Left lung (tissue), 10 donors: Measurements from ENCODE around the gene CFAP52. TPM values are rescaled to one million over a fixed set of nuclear protein-coding genes. Genes with fewer than 3 reads are reported as not detected.

Experiments
- ATAC-seq: fragments of 200-7000 bp; cut with Tn5 transposase; one replicate; pipeline ENCODE4 v1.9.1; 2020; ENCODE audit warnings: moderate library complexity
- DNase-seq, 4 donors: peaks; one replicate each; pipeline ENCODE4 v3.0.0-alpha.2; 2013 to 2020
- H3K27ac ChIP-seq, 2 donors: fragments of 200-600 bp; sonication (generic) in 1 of 2; one replicate each; pipeline versions ENCODE4 v1.5.0 to v1.8.0; 2020 to 2021
- H3K27me3 ChIP-seq, 2 donors: fragments of 200-600 bp; sonication (generic) in 1 of 2; one replicate each; pipeline versions ENCODE4 v1.5.0 to v1.8.0; 2020 to 2021
- H3K36me3 ChIP-seq, 2 donors: fragments of 200-600 bp; sonication (generic) in 1 of 2; one replicate each; pipeline versions ENCODE4 v1.5.0 to v1.8.0; 2020 to 2021
- H3K4me1 ChIP-seq, 2 donors: fragments of 200-600 bp; one replicate each; pipeline ENCODE4 v1.8.0; 2021
- H3K4me3 ChIP-seq, 2 donors: fragments of 200-600 bp; sonication (generic) in 1 of 2; one replicate each; pipeline versions ENCODE4 v1.5.0 to v1.8.0; 2020 to 2021; ENCODE audit warnings: mild to moderate bottlenecking in 1 of 2
- H3K9me3 ChIP-seq, 2 donors: fragments of 200-600 bp; sonication (generic) in 1 of 2; one replicate each; pipeline versions ENCODE4 v1.5.0 to v1.8.0; 2020 to 2021
- intact Hi-C, 2 donors: fragments of 100-400 bp; cut with DNase I; formaldehyde crosslinking; loops; one replicate each; pipeline versions ENCODE4 v1.11.2 to v1.14.2; 2022
- polyA plus RNA-seq, 6 donors: library from polyadenylated mRNA; unstranded; fragments of 120-200 nt; gene quantifications; one replicate each; pipeline ENCODE4 v1.2.1, GENCODE V29; 2013; ENCODE audit not compliant: insufficient read length in 6 of 6
- total RNA-seq, 2 donors: library from RNA; stranded (reverse); fragmentation: NEBNext Ultra II Directional; extraction: Animal tissue kit (Norgen Biotek cat#: 25700); gene quantifications; one replicate each; pipeline ENCODE4 v1.2.1, GENCODE V29; 2021
- TF ChIP-seq, protein P1 (sequence below), 2 donors: fragments of 200-600 bp; sonication (generic) in 1 of 2; IDR thresholded peaks; one replicate each; pipeline versions ENCODE4 v1.5.0 to v1.8.0; 2021; ENCODE audit warnings: antibody characterized with exemption in 2 of 2
- donor health status: DM: no; HTN: yes; CAD: no.
- donor health status: DM: no; HTN: no; CAD: no.

Gene CFAP52
- total and polyA plus RNA-seq, 8 donors, result 1.6 to 10.8 (median 5.3) TPM; not detected in 1

DNA sequence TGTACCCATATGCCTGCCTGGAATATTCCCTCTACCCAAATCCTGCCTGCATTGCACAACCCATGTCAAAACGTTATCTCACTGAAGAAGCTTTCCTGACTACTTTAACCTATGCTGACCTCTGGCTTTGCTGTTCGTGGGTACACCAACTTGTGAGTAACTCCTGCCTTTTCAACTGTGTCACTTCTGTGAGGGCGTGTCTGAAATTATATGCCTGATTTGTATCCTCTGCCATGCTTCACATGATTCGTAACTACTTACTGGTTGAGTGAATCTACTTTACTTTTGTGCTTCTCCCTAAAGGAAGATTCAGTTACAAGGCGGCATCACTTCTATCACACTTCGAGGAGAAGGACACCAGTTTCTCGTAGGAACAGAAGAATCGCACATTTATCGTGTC is 35.6 kb downstream of the CFAP52 start:
- Histone ChIP-seq H3K27me3 (no peaks in the 10 kb centered on the region), H3K4me1 (no peaks in the 10 kb centered on the region), H3K9me3 (no peaks in the 10 kb centered on the region), H3K36me3 (no peaks in the 10 kb centered on the region), H3K27ac (no peak overlapping the region), H3K4me3 (no peak overlapping the region)
- TF ChIP-seq, protein P1, sequence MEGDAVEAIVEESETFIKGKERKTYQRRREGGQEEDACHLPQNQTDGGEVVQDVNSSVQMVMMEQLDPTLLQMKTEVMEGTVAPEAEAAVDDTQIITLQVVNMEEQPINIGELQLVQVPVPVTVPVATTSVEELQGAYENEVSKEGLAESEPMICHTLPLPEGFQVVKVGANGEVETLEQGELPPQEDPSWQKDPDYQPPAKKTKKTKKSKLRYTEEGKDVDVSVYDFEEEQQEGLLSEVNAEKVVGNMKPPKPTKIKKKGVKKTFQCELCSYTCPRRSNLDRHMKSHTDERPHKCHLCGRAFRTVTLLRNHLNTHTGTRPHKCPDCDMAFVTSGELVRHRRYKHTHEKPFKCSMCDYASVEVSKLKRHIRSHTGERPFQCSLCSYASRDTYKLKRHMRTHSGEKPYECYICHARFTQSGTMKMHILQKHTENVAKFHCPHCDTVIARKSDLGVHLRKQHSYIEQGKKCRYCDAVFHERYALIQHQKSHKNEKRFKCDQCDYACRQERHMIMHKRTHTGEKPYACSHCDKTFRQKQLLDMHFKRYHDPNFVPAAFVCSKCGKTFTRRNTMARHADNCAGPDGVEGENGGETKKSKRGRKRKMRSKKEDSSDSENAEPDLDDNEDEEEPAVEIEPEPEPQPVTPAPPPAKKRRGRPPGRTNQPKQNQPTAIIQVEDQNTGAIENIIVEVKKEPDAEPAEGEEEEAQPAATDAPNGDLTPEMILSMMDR (IDR thresholded peaks at IDR 0.05), result no peak
- no peak for DNase-seq
- intact Hi-C loops, result no loop called here
- ATAC-seq, result no peak

DNA sequence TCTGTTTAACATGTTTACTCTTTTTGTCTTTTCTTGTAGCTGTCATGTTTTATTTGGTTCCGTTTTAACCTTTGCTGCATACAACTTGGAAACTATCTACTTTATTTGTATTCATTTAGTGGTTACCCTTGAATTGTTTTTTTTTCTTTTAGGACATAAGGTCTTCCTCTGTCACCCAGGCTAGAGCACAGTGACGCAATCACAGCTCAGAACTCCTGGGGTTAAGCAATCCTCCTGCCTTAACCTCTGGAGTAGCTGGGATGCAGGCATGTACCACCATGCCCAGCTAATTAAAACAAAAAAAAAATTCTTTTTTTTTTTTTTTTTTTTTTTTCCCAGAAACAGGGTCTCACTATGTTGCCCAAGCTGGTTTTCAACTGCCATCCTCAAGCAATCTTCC is 39.0 kb downstream of the CFAP52 start:
- no peak for ATAC-seq
- intact Hi-C loops, result no loop called here
- TF ChIP-seq, protein P1 (IDR thresholded peaks at IDR 0.05), result no peak

DNA sequence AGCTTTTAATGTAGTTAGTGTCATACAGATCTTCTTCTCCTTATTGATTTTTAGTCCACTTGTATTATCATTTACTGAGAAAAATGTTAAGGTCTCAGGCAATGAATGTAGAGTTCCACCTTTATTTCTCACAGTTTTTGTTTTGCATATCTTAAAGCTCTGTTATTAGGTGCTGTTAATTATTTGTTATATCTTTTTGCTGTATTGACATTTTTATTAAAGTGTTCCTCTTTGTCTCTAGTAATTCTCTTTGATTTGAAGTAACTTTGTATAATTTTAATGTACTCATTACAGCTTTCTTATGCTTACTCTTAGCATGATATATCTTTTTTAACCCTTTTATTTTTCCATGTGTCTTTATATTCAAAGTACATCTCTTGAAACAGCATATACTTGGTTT is 46.5 kb downstream of the CFAP52 start:
- DNase-seq (no peak), ATAC-seq (no peak)
- Histone ChIP-seq H3K36me3 (no peaks in the 10 kb centered on the region), H3K27ac (no peak overlapping the region), H3K4me3 (no peak overlapping the region), H3K9me3 (peaks cover 0 to 36% of the 10 kb centered on the region in 2 donors), H3K27me3 (no peaks in the 10 kb centered on the region), H3K4me1 (no peaks in the 10 kb centered on the region)
- TF ChIP-seq, protein P1 (IDR thresholded peaks at IDR 0.05), result no peak
- intact Hi-C loops, result no loop called here

More for the DNA sequence above, 39.0 kb downstream of the CFAP52 start:
- Histone ChIP-seq H3K4me1 (no peaks in the 10 kb centered on the region), H3K27ac (no peak overlapping the region), H3K4me3 (no peak overlapping the region), H3K36me3 (no peaks in the 10 kb centered on the region), H3K27me3 (no peaks in the 10 kb centered on the region), H3K9me3 (no peaks in the 10 kb centered on the region)
- no peak for DNase-seq

DNA sequence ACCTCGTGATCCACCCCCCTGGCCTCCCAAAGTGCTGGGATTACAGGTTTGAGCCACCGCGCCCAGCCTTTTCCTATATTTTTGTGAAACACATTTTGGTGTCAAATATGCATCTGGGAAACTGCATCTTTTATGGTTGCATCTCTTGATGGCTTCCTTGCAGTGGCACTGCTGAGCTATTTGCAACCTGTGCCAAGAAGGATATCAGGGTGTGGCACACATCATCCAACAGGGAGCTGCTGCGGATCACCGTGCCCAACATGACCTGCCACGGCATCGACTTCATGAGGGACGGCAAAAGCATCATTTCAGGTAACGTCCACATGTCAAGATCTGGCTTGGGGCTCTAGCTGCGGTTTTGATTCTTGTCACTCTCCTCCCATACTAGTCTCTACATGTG is 52.1 kb downstream of the CFAP52 start:
- peaks cover 0 to 19% of the 10 kb centered on the region in 2 donors for H3K9me3 ChIP-seq
- H3K36me3 ChIP-seq, result no peaks in the 10 kb centered on the region
- no peaks in the 10 kb centered on the region for H3K4me1 ChIP-seq
- no peak for ATAC-seq
- no peak overlapping the region for H3K27ac ChIP-seq
- intact Hi-C loops, result no loop called here
- TF ChIP-seq, protein P1 (IDR thresholded peaks at IDR 0.05), result no peak
- H3K4me3 ChIP-seq, result no peak overlapping the region
- no peaks in the 10 kb centered on the region for H3K27me3 ChIP-seq
- no peak for DNase-seq

DNA sequence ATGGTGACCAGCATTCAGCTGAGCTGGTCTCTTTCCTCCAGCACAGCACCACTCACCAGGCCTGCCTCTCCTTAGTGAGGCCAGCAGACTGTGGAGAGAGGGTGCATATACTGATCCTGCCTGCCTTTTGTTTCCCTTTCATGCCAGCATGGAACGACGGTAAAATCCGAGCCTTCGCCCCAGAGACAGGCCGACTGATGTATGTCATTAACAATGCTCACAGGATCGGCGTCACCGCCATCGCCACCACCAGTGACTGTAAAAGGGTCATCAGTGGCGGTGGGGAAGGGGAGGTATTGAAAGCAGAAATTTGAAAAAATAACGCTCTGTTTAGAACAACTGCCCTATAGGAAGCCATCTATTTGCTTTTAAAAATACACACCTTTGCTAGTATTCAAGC is 56.3 kb downstream of the CFAP52 start:
- Histone ChIP-seq H3K4me3 (no peak overlapping the region), H3K27me3 (peaks cover 0 to 8% of the 10 kb centered on the region in 2 donors), H3K9me3 (no peaks in the 10 kb centered on the region), H3K4me1 (no peaks in the 10 kb centered on the region), H3K27ac (no peak overlapping the region), H3K36me3 (no peaks in the 10 kb centered on the region)
- intact Hi-C loops, result no loop called here
- TF ChIP-seq, protein P1 (IDR thresholded peaks at IDR 0.05), result no peak
- no peak for ATAC-seq
- DNase-seq, result no peak
